Fibroblast of skin of right biceps (primary cell): ENCODE measurements around the gene SPRYD7.
"Not testable (repeated sequence)": the region's sequence is repeated elsewhere in the genome, so short reads cannot be mapped to it uniquely, and the experiment has no call there.

Source experiments
- DNase-seq: peaks from one replicate; pipeline ENCODE4 v3.0.0-alpha.2; 2013

Gene SPRYD7, protein sequence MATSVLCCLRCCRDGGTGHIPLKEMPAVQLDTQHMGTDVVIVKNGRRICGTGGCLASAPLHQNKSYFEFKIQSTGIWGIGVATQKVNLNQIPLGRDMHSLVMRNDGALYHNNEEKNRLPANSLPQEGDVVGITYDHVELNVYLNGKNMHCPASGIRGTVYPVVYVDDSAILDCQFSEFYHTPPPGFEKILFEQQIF

GRCh38 chr13:49936075-49936967, at the start of gene SPRYD7:
TSS of gene SPRYD7 (minus strand) at chr13:49936340. CDS start at chr13:49936235, 105 bp downstream.
- peak; percentile 97 for DNase-seq

GRCh38 chr13:49985129-49985528, 49.0 kb upstream of the SPRYD7 start:
- DNase-seq, result no peak

- DNase-seq, result no peak
Observed at GRCh38 chr13:49980266-49980665, 44.1 kb upstream of the SPRYD7 start.

GRCh38 chr13:49977992-49978391, 41.9 kb upstream of the SPRYD7 start:
- DNase-seq, result no peak

DNA sequence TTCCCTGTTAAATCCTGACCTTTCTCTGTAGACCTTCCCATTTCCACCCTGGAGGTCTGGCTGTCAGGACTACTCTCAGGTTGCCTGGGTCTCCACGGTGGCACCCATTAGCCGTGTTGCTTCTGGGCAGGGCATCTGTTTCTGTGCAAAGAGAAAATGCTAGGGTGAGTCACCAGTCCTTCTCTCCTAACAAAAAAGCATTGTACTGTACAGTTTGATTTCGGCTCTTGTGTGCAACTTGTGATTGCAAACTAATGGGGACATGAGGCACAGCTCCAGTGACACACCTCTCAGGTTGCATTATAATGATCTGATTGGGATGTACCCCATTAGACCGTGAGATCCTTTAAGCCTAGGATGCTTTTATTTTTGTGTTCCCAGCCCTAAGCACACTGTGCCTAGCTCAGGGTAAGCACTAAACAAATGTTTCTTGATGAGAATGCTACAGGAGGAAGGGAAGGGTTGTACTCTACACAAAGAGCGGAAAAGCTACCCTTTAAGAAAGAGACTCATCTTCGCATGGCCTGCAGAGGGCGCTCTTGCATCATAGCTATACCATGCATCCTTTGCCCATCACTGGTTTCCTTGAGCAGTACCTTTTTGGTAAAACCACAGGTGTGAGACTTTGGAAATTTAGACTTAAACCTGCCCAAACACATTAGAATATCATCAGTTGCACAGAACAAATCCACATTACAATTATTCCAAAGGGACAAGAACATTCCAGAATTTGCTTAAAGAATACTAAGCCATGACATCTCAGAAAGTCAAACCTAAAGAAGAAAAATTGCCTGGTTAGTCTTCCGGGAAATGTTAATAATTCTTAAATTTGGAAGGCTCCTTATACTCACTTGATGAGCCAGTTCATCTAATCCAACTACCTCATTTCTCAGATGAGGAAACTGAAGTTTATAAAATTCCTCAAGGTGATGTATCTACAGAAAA, 40.4 kb upstream of the SPRYD7 start:
- peak; percentile 61 for DNase-seq

DNA sequence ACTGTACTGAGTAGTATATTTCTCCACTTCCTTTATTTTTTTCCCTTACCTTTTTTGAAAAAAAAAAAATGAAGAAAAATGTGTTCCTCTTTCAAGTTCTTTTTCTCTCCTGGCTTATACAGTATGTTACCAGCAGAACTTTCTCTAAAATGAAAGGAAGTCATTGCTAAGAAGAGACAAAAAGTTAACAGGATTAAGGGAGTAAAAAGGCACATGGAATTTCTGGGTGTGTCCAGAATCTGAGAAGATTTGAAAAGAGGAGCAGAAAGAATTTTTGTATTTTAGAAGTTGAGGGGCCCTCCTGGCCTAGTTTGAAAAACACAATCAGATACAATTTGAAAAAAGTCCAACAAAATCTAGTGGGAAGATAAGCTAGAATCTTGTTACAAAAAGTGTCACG, 39.7 kb upstream of the SPRYD7 start:
- DNase-seq, result no peak

- no peak for DNase-seq
Observed at GRCh38 chr13:49972709-49973108, 36.6 kb upstream of the SPRYD7 start.

DNA sequence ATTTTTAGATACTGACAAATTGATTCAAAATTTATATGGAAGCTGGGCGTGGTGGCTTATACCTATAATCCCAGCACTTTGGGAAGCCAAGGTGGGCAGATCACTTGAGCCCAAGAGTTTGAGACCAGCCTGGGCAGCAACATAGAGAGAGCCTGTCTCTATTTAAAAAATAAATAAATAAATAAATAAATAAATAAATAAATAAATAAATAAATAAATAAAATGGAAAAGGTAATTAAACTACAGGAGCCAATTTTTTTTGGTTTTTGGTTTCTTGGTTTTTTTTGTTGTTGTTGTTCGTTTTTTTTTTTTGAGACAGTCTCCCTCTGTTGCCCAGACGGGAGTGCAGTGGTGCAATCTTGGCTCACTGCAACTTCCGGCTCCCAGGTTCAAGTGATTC, 31.3 kb upstream of the SPRYD7 start:
- no peak for DNase-seq

- DNase-seq, result no peak
Observed at GRCh38 chr13:49958321-49958720, 22.2 kb upstream of the SPRYD7 start.

- DNase-seq, result no peak
Observed at GRCh38 chr13:49956131-49956530, 20.0 kb upstream of the SPRYD7 start.

DNA sequence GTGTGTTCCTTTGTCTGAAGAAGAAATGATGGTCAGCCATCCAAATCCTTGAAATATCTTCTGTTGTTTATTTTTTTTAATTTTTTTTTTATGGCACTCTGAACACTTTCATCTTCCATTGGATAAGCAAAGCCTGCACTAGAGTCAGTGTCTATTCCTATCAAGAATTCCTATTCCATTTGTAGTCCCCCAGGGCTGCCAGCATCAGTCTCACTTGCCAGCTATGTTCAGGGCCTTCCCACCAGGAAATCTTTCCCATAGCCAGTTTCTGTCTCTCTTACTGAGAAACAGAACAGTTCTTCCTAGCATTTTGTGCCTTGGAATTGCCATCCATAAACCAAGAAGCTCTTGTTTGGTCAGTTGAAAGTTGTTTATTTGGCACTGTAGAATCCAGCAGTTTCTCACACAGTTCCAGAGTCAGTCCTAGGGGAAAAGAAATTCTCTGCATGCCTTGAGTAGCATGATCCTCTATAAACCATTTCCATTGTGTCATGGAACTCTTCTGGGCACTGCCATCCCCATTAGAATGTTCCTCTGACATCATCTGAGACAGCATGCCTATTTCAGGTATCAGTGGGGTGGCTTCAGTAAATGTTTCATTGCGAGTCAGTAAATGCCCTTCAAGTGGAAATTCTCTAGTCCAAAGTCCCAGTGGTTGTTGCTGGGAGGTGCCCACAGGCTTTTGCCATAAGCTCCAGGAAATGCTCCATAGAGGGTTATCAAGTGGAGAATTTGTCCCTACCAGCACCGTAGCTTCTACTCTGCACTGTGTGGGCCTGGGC, 18.7 kb upstream of the SPRYD7 start:
- DNase-seq, result no peak

DNA sequence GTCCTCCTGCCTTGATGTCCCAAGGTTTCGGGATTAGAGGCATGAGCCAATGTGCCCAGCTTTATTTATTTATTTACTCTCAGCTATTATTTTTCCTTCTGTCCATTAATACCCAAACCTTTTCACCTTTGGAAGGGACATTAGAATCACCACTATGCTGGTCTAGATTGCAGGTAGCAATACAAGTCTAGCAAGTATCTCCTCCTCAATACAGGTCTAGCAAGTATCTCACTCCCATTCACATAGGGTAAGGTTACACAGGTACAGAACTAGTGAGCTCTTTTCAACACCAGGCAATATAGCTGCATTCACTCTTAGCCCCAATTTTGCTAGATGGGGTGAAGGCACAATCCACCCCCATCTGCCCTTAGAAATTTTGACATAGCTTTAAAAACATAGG, 17.4 kb upstream of the SPRYD7 start:
- no peak for DNase-seq

DNA sequence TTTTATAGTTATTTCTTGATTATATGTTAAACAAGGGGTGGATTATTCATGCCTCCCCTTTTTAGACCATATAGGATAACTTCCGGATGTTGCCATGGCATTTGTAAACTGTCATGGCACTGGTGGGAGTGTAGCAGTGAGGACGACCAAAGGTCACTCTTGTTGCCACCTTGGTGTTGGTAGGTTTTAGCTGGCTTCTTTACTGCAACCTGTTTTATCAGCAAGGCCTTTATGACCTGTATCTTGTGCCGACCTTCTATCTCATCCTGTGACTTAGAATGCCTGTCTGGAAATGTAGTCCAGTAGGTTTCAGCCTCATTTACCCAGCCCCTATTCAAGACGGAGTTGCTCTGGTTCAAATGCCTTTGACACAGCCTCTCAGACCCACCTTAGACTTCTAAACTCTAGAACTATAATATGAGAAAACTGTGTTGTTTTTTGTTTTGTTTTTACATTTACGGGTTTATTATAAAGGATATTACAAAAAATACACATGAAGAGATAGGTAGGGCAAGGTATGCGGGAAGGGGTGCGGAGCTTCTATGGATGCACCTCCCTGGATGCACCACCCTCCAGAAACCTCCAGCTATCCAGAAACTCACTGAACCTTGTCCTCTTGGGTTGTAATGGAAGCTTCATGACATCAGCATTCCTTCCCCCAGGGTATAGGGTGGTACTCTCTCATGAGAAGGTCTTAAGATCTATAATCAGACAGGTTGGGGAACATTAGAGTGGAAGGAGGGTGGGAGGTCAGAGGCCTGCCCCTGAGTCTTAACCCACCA, 15.8 kb upstream of the SPRYD7 start:
- no peak for DNase-seq

GRCh38 chr13:49948777-49949270, 12.7 kb upstream of the SPRYD7 start:
- not testable (repeated sequence) for DNase-seq

- no peak for DNase-seq
Observed at GRCh38 chr13:49939321-49939720, 3.2 kb upstream of the SPRYD7 start.

GRCh38 chr13:49938921-49939320, 2.8 kb upstream of the SPRYD7 start:
- no peak for DNase-seq

DNA sequence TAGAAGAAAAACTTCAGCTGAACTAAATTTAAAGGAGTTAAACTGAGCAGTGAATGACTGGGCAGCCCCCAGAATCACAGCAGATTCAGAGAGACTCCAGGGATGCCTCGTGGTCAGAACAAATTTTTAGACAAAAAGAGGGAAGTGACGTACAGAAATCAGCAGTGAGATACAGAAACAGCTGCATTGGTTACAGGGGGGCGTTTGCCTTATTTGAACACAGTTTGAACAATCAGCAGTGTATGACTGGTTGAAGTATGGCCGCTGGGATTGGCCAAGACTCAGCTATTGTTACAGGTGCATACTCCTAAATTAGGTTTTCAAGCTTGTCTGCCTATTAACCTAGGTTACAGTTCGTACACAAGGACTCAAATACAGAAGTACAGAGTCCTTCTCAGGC, 2.2 kb upstream of the SPRYD7 start:
- DNase-seq, result no peak

- DNase-seq, result no peak
Observed at GRCh38 chr13:49936968-49937273, 781 bp upstream of the SPRYD7 start.

DNA sequence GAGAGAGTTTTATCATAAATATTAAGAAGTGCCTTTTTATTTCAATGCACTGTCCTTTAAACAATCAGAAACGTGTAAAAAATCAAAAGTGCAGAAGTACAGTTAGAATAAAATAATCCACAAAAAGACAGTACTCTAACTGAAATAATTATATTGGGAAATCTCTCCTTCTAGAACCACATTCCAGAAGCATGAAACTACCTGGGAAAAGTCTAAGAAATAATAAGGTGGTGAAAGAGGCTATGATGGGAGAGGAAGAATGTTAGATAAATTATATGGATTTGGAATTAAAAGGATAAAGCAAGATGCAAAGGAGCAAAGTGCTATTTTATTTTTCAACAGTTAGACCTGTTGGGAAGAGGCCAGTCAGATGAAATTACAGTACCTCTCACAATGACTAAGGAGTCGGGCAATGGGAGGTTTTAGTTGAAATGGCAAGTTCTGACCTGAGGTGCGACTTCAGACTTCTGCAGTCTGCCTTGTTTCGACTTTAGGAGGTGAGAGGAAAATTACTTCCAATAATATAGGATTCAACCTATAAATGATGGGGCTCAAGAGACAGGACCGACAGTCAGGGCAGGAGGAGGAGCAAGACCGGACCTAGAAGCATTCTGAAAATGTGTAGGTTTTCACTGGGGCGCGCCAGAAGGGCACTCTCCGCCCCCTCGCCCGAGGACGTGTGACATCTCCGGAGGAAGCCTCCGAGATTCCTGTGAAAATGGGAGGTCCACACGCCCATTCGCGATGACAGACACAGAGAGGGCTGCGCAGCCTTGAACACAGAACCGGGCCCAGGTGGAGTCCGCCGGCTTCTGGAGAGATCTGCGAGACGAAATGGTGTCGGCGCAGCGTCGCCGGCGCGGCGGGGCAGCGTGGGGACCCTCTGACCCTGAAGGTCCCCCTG, 717 bp downstream of the SPRYD7 start:
- peak; percentile 68 for DNase-seq

DNA sequence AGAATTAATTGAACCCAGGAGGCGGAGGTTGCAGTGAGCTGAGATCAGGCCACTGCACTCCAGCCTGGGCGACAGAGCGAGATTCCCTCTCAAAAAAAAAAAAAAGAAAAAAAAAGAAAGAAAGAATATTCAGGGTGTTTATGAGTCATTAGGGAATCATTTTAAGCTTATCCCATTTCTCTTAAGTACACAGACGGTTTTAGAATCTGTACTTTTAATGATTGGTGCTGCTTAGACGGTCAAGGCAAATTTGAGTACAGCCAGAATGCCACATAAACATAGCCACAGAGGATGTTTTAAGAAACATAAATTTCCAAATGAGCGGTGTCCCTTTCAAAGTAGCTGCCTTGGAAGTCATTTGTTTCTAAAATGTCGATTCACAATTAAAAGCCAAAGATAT, 2.6 kb downstream of the SPRYD7 start:
- DNase-seq, result no peak

DNA sequence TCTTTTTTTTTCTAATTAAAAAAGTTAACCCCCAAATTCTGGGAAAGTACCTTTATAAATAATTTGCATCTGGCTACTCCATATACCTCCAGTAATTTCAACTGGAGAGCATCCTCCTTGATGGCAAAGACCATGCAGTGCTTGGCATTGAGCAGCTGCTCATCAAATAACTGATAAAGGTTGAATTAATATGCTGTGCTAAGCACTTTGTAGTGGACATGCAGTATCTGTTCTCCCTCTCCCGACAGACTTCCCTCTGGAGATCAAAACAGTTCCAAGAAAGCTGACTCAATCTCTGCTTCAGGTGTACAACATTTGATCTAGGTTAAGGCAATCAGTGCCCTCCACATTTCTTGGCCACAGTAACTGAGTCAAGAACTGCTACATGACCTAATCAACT, 3.3 kb downstream of the SPRYD7 start:
- no peak for DNase-seq
